Activated CD4-positive, CD25-positive, alpha-beta regulatory T cell treated with anti-CD3 and anti-CD28 coated beads, Interleukin-2, amount 50 U/mL, for 16 hours (primary cell): ENCODE data around the gene HRH3.

ENCODE experiments used
- DNase-seq: peaks from one replicate; pipeline ENCODE4 v3.0.0-alpha.2; 2020; ENCODE audit warnings: low read depth, low spot score

The HRH3 gene

GRCh38 chr20:62229667-62230066 lies 9.6 kb upstream of the HRH3 start:
- no peak for DNase-seq

GRCh38 chr20:62228982-62229545 lies 9.0 kb upstream of the HRH3 start:
- no peak for DNase-seq

GRCh38 chr20:62227977-62228958 lies 8.2 kb upstream of the HRH3 start:
- DNase-seq = no peak

GRCh38 chr20:62227591-62227976 lies 7.5 kb upstream of the HRH3 start:
- DNase-seq = no peak

- DNase-seq = no peak
Measured at GRCh38 chr20:62226707-62227590, 6.9 kb upstream of the HRH3 start.

- DNase-seq = no peak
Measured at GRCh38 chr20:62225820-62226635, 6.0 kb upstream of the HRH3 start.

- no peak for DNase-seq
Measured at GRCh38 chr20:62225026-62225425, 4.9 kb upstream of the HRH3 start.

- DNase-seq = no peak
Measured at GRCh38 chr20:62224113-62224855, 4.2 kb upstream of the HRH3 start.

- no peak for DNase-seq
Measured at GRCh38 chr20:62223571-62223970, 3.5 kb upstream of the HRH3 start.

GRCh38 chr20:62222972-62223371 lies 2.9 kb upstream of the HRH3 start:
- DNase-seq = no peak

- no peak for DNase-seq
Measured at GRCh38 chr20:62222266-62222850, 2.3 kb upstream of the HRH3 start.

- no peak for DNase-seq
Measured at GRCh38 chr20:62220666-62221568, 839 bp upstream of the HRH3 start.

- DNase-seq = no peak
Measured at GRCh38 chr20:62219101-62219991, 732 bp downstream of the HRH3 start.

GRCh38 chr20:62217913-62218773 lies 1.9 kb downstream of the HRH3 start:
- DNase-seq = no peak

- DNase-seq = no peak
Measured at GRCh38 chr20:62216636-62217566, 3.2 kb downstream of the HRH3 start.
